ENCODE data around the gene NLRP3. TPM values are rescaled to one million over a fixed set of nuclear protein-coding genes. Genes with fewer than 3 reads are reported as not detected.

The NLRP3 gene
- total RNA-seq, 1 donor from 2014 or later: 0.09 TPM

DNA sequence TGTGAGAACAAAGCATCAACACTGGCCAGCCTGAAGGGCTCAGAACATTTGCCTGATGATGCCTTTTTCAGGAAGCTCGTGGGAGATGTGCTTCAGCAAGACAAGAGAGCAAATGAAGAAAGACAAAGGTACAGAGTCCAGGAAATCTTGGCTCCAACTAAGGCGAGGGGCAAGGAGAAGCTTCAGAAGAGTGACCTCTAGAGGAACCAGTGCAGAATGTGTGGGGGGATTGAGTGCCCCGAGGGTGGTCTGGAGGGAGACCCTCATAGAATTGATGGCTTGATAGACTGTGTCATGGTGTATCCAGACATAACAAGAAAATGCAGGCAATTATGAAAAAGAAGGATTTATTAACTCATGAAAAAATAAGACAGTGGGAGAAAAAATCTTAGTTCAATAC, 15.3 kb upstream of the NLRP3 start:
- no peaks in the 10 kb centered on the region for H3K4me1 ChIP-seq (ENCODE audit: insufficient read depth, low read length)
- no peaks in the 10 kb centered on the region for H3K36me3 ChIP-seq (ENCODE audit: insufficient read depth, low read length)
- DNase-seq (ENCODE audit: low read depth): no peak
- H3K4me3 ChIP-seq (ENCODE audit: insufficient read depth, low read depth, low read length): no peak overlapping the region
- H3K36me3 Mint-ChIP-seq (ENCODE audit: low read depth, unreplicated experiment): no peaks in the 10 kb centered on the region
- H3K4me2 ChIP-seq (ENCODE audit: low read length): no peak overlapping the region
- H2AFZ ChIP-seq (ENCODE audit: low read depth, low read length): no peak overlapping the region
- H3K9me3 ChIP-seq (ENCODE audit: insufficient read depth, low read depth, low read length): peaks cover under 1% of the 10 kb centered on the region
- H3K27me3 Mint-ChIP-seq (ENCODE audit: low read depth, unreplicated experiment): peaks cover 4% of the 10 kb centered on the region
- H3K27ac ChIP-seq (ENCODE audit: low read depth, low read length): no peak overlapping the region
- no peaks in the 10 kb centered on the region for H4K20me1 ChIP-seq (ENCODE audit: insufficient read depth, low read length)
- H3K9me3 Mint-ChIP-seq (ENCODE audit: unreplicated experiment): no peaks in the 10 kb centered on the region
- H3K9ac ChIP-seq (ENCODE audit: low read length): no peak overlapping the region
- TF ChIP-seq, protein P1, sequence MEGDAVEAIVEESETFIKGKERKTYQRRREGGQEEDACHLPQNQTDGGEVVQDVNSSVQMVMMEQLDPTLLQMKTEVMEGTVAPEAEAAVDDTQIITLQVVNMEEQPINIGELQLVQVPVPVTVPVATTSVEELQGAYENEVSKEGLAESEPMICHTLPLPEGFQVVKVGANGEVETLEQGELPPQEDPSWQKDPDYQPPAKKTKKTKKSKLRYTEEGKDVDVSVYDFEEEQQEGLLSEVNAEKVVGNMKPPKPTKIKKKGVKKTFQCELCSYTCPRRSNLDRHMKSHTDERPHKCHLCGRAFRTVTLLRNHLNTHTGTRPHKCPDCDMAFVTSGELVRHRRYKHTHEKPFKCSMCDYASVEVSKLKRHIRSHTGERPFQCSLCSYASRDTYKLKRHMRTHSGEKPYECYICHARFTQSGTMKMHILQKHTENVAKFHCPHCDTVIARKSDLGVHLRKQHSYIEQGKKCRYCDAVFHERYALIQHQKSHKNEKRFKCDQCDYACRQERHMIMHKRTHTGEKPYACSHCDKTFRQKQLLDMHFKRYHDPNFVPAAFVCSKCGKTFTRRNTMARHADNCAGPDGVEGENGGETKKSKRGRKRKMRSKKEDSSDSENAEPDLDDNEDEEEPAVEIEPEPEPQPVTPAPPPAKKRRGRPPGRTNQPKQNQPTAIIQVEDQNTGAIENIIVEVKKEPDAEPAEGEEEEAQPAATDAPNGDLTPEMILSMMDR (IDR thresholded peaks at IDR 0.05; ENCODE audit: insufficient read depth, low read depth, low read length): no peak
- no peak for TF ChIP-seq EZH2 (IDR thresholded peaks at IDR 0.05; ENCODE audit: insufficient read depth, low read length)
- no peak overlapping the region for H3K4me3 Mint-ChIP-seq (ENCODE audit: unreplicated experiment)
- FAIRE-seq: no peak
- no peaks in the 10 kb centered on the region for H3K79me2 ChIP-seq (ENCODE audit: insufficient read depth, low read length)
- H3K27ac Mint-ChIP-seq (ENCODE audit: unreplicated experiment): no peak overlapping the region
- no peaks in the 10 kb centered on the region for H3K27me3 ChIP-seq (ENCODE audit: insufficient read depth, low read length)
- H3K4me1 Mint-ChIP-seq (ENCODE audit: low read depth, unreplicated experiment): no peaks in the 10 kb centered on the region

DNA sequence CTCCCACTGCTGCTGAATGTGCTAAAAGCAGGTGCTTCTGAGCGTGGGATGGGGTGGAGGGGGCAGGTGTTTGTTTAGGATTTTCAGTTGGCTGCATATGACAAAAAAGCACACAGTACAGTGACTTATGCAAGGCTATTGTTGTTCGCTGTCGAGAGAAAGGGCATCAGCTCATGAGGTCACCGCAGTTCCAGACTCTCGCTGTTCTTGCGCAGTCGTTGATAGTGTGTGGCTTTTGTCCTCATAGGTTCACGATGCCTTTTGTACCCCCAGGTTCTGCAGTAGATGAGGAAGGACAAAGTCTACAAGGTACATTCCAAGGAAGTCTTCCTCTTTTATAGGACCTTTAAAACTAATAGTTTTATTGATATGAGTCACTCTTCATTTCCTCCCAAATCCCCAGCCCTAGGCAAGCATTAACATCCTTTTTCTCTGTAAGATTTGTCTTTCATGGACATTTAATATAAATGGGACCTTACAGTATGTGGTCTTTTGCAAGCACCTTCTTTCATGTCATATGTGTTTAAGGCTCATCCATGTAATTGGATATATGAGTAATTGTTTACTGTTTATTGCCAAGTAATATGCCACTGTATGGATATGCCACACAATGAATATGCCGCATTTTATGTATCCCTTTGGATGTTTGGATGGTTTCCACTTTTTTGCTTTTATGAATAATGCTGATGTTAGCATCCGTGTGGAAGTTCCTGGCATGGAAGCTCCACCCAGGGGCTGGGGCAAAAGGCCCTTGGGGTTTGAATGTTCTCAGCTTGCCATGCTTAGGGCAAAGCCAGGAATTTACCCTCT, 14.5 kb upstream of the NLRP3 start:
- H3K36me3 Mint-ChIP-seq (ENCODE audit: low read depth, unreplicated experiment): no peaks in the 10 kb centered on the region
- H3K27ac ChIP-seq (ENCODE audit: low read depth, low read length): no peak overlapping the region
- H3K4me1 ChIP-seq (ENCODE audit: insufficient read depth, low read length): no peaks in the 10 kb centered on the region
- no peaks in the 10 kb centered on the region for H3K9me3 Mint-ChIP-seq (ENCODE audit: unreplicated experiment)
- no peaks in the 10 kb centered on the region for H3K4me1 Mint-ChIP-seq (ENCODE audit: low read depth, unreplicated experiment)
- H3K27me3 Mint-ChIP-seq (ENCODE audit: low read depth, unreplicated experiment): peaks cover 4% of the 10 kb centered on the region
- no peak overlapping the region for H3K4me3 Mint-ChIP-seq (ENCODE audit: unreplicated experiment)
- H3K27ac Mint-ChIP-seq (ENCODE audit: unreplicated experiment): no peak overlapping the region
- no peak overlapping the region for H3K4me2 ChIP-seq (ENCODE audit: low read length)
- no peak overlapping the region for H2AFZ ChIP-seq (ENCODE audit: low read depth, low read length)
- no peak for DNase-seq (ENCODE audit: low read depth)
- no peaks in the 10 kb centered on the region for H3K79me2 ChIP-seq (ENCODE audit: insufficient read depth, low read length)
- H3K4me3 ChIP-seq (ENCODE audit: insufficient read depth, low read depth, low read length): no peak overlapping the region
- no peak for FAIRE-seq
- TF ChIP-seq, protein P1 (IDR thresholded peaks at IDR 0.05; ENCODE audit: insufficient read depth, low read depth, low read length): no peak
- TF ChIP-seq EZH2 (IDR thresholded peaks at IDR 0.05; ENCODE audit: insufficient read depth, low read length): no peak
- H3K9me3 ChIP-seq (ENCODE audit: insufficient read depth, low read depth, low read length): peaks cover 7% of the 10 kb centered on the region
- no peaks in the 10 kb centered on the region for H4K20me1 ChIP-seq (ENCODE audit: insufficient read depth, low read length)
- no peaks in the 10 kb centered on the region for H3K36me3 ChIP-seq (ENCODE audit: insufficient read depth, low read length)
- no peak overlapping the region for H3K9ac ChIP-seq (ENCODE audit: low read length)
- H3K27me3 ChIP-seq (ENCODE audit: insufficient read depth, low read length): no peaks in the 10 kb centered on the region

DNA sequence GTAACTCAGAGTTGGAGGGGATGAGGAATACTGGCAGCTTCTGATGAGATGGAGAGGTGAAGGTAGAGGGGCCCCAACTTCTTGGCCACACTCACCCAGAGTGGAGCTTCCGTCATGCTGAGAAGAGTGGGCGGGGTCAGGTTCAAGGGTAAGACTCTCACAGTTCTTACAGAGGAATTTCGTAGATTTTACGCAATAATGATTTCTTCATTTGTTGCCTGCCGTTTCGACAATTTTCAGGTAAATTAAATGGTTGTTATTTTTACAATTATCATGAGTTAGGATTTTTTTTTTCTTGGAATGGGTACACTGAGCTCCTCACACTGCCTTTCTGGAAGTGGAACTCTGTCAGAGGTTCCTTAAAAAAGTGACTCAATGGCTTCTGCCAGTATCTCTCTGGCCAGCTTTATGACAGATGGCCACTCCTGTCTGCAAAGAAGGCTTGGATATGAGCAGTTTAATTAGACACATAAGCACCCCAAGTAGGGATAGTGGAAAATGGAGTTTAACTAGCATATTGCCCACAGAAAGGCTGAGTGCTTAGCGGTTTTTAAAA, 13.8 kb upstream of the NLRP3 start:
- Histone ChIP-seq H3K36me3 (ENCODE audit: insufficient read depth, low read length) (no peaks in the 10 kb centered on the region), H3K9ac (ENCODE audit: low read length) (no peak overlapping the region), H3K27ac (ENCODE audit: low read depth, low read length) (no peak overlapping the region), H4K20me1 (ENCODE audit: insufficient read depth, low read length) (no peaks in the 10 kb centered on the region), H3K79me2 (ENCODE audit: insufficient read depth, low read length) (no peaks in the 10 kb centered on the region), H3K4me2 (ENCODE audit: low read length) (no peak overlapping the region), H3K4me1 (ENCODE audit: insufficient read depth, low read length) (no peaks in the 10 kb centered on the region), H2AFZ (ENCODE audit: low read depth, low read length) (no peak overlapping the region), H3K27me3 (ENCODE audit: insufficient read depth, low read length) (no peaks in the 10 kb centered on the region), H3K4me3 (ENCODE audit: insufficient read depth, low read depth, low read length) (no peak overlapping the region), H3K9me3 (ENCODE audit: insufficient read depth, low read depth, low read length) (peaks cover 9% of the 10 kb centered on the region)
- Mint-ChIP-seq H3K27me3 (ENCODE audit: low read depth, unreplicated experiment) (peaks cover 4% of the 10 kb centered on the region), H3K4me3 (ENCODE audit: unreplicated experiment) (no peak overlapping the region), H3K27ac (ENCODE audit: unreplicated experiment) (no peak overlapping the region), H3K36me3 (ENCODE audit: low read depth, unreplicated experiment) (no peaks in the 10 kb centered on the region), H3K9me3 (ENCODE audit: unreplicated experiment) (no peaks in the 10 kb centered on the region), H3K4me1 (ENCODE audit: low read depth, unreplicated experiment) (no peaks in the 10 kb centered on the region)
- no peak for TF ChIP-seq EZH2 (IDR thresholded peaks at IDR 0.05; ENCODE audit: insufficient read depth, low read length)
- TF ChIP-seq, protein P1 (IDR thresholded peaks at IDR 0.05; ENCODE audit: insufficient read depth, low read depth, low read length): no peak
- FAIRE-seq (no peak), DNase-seq (ENCODE audit: low read depth) (no peak)
